GM21526 (cell line): ENCODE data around the gene MTHFD2L.
"Not testable (repeated sequence)": the region's sequence is repeated elsewhere in the genome, so short reads cannot be mapped to it uniquely, and the experiment has no call there.

Experiments used
- ATAC-seq: cut with Tn5 transposase; IDR thresholded peaks from one replicate; pipeline ENCODE4 v1.9.1; 2021; ENCODE audit warnings: moderate library complexity; ENCODE audit not compliant: unreplicated experiment, low FRiP score

The MTHFD2L gene

GRCh38 chr4:74157561-74158465 is at the start of gene MTHFD2L:
TSS of gene MTHFD2L (plus strand) at chr4:74158118. CDS start at chr4:74158139, 21 bp downstream.
- ATAC-seq, result peak; percentile 98

DNA sequence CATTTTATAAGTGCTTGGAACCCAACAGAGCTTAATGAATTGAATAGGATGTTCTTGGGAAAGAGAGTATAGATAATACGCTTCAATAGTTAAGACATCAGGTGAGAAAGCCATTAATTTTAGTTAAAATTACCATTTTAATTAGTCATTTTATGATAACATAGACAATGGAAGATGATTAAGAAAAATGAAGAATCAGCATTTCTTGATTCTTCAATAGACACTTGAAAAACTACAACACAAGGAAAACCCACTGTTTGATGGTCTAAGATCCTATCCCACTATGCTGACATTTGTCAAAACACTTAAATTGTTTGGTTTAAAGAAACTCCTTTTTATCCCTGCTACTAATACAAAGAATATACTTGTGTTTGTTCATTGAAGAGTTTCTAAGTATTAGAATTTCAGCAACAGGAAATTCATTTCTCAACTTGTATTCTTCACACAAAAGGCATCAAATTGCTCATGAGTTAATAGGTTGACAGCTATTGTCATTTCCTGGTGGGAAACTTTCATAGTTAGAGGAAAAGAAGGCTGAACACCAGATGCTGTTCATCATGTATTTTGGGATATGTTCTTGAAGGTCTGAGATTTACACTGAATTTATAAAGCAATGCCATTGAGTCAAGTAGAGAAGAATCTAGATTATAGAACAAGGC is 49.3 kb upstream of the MTHFD2L start:
- ATAC-seq, result no peak

DNA sequence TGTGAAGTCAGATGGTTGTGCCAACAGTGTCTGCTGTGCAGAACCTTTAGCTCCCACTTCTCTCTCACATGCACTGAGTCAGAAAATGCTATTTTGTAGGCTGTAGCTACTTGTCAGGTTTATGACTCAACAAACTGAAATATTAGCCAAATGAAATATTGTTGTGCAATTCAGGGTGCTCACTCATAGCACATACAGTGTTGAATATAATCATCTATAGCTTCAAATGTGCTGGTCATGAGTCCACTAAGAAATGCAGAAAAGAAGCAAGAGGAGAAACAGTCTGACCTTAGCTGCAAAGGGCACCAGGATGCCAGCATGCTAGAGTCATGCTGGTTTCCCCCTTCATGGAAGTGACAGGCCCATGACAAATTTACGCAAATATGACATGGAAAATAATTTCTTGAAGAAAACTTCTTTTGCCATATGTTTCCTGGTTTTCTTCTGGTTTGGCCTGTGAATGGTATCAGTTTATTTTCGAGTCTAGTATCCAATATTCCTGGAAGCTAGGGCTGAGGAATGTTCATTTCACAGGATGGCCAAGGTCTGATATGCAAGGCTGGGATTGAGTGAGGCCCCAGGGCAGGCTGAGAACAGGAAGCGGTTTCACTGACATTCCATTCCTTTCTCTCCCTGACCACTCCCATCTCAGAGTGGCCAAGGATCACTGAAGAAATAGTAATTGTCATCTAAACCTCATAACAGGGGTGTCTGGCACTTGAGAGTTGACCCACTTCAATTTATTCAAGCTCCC is 48.6 kb upstream of the MTHFD2L start:
- ATAC-seq, result no peak

- no peak for ATAC-seq
These were observed 47.9 kb upstream of the MTHFD2L start for GRCh38 chr4:74109870-74110605.

GRCh38 chr4:74110670-74111069 is 47.2 kb upstream of the MTHFD2L start:
- no peak for ATAC-seq

- ATAC-seq, result no peak
These were observed 46.5 kb upstream of the MTHFD2L start for GRCh38 chr4:74111306-74111975.

GRCh38 chr4:74111990-74112389 is 45.9 kb upstream of the MTHFD2L start:
- no peak for ATAC-seq

GRCh38 chr4:74112399-74113105 is 45.4 kb upstream of the MTHFD2L start:
- no peak for ATAC-seq

DNA sequence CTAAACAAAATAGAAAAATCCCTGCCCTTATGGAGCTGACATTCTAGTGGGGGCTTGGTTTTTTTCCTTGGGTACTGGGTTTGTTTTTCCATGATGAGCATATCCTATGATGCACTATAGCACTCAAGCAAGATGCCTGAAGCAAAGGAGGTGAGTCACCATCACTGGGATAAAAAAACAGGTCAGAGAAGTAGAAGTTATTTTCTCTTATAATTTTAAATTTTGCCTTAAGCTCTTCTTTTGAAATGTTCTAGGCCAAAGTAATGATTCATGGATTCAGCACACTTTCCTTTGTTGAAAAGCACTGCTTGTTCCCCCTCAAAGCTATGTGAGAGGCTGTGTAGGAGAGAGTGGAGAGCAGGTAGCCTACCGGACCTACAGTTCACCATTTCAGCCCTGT is 43.7 kb upstream of the MTHFD2L start:
- ATAC-seq, result no peak

DNA sequence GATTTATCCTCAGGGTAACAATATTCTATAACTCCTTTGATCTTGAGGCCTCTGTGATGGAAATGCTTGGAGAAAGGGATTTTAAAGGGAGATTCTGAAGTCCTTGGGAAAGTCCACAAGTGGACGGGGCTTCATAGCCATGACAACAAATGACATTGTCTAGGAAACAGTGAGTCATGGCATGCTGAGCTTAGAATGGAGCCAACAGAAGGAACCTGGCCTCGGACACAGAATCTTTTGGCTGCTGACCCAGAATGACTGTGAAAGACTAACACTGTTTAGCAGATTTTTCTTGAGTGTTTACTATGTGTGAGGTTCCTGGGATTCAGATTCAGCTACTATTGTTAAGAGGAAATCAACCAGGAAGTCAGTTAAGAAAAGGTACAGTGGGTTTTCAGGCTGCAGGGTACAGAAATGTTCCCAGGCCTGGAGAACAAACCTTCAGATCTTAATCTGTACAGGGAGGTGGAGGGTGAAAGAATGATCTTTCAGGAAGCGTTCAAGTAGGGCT is 40.8 kb upstream of the MTHFD2L start:
- no peak for ATAC-seq

DNA sequence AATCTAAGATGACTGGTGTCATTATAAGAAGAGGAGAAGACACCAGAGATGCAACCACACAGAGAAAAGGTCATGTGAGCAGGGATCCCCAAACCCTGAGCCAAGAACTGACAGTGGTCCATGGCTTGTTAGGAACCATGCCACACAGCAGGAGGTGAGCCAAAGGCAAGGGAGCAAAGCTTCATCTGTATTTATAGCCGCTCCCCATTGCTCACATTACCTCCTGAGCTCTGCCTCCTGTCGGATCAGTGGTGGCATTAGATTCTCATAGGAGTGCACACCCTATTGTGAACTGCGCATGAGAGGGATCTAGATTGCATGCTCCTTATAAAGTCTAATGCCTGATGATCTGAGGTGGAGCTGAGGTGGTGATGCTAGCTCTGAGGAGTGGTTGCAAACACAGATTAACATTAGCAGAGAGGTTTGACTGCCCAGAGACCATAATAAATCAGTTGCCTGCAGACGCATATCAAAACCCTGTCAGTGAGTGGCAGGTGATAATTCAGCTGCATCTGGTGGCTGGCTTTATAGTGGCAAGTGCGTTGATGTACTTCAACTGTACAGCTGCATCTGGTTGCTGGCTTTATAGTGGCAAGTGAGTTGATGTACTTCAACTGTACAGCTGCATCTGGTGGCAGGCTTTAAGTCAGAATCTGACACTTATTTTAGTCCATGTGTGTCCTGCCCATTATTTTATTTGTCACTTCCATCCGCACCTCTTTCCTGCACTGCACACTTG is 39.1 kb upstream of the MTHFD2L start:
- no peak for ATAC-seq

GRCh38 chr4:74120086-74120485 is 37.8 kb upstream of the MTHFD2L start:
- no peak for ATAC-seq

DNA sequence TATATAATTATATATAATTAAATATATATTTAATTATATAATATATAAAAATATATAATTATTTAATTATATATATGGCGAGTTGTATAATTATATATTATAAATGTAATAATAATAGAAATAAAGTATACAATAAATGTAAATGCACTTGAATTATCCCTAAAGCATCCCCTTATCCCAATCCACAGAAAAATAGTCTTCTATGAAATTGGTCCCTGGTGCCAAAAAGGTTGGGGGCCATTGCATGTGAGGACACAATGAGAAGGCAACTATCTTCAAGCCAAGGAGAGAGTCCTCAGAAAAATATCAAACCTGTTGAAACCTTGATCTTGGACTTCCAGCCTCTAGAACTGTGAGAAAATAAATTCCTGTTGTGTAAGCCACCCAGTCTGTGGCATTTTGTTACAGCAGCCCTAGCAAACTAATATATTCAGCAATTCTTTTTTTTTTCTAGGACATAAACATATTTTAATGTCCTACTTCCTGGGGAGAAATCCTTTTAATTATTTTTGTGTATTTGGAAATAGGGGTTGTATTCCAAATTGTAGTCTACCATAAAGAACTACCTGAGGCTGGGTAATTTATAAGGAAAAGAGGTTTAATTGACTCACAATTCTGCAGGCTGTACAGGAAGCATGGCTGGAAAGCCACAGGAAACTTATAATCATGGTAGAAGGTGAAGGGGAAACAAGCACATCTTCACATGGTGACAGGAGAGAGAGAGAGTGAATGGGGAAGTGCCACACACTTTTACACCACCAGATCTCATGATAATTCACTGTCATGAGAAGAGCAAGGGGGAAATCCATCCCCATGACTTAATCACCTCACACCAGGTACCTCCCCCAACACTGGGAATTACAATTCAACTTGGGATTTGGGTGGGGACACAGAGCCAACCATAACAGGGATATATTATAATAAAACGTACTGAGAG is 36.0 kb upstream of the MTHFD2L start:
- ATAC-seq, result no peak

DNA sequence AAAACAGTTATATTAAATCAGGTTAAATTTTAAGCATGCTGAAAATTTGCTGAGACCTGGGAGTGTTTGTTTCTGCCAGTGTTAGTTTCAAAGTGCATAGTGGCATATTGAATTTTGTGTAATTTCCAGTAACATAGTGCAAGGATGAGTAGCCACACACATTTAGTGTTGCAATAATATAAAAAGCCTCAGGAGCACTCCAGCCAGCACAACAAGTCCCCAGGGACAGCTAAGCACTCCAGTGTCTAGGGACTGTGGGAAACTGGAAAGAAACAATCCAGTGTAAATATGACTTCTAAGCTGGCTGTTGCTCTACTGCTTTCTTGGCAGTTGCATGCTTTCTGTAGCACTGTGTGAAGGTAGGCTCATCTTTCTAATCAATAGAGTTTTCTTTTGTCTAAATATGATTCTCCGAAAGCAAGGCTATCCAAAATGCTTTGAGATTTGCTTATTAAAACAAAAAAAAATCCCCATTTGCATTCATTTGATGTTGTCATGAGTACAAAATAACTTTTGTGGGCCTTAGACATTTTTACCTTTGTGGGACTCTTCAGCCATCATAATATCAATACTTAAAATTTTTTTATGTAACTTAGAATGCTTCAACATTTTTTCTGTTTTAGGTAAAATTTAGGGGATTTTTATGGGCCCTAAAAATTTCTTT is 34.7 kb upstream of the MTHFD2L start:
- no peak for ATAC-seq

DNA sequence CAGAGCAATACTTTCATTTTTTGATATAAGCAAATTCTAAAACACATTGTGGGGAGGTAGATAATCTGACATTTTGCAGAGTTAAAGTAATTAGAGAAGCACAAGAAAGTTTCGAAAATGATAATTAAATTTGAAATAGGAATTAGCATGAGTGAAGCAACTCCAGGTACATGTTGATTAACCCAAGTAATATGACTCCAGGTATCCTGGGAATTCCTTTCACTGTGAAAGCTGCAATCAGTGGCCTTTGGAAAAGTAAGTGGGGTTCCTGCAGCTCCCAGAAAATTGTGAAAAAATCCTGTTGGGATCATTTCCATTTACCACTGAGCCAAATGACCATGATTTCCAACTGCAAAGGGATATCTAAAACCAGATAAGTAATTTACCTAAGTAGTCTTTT is 32.9 kb upstream of the MTHFD2L start:
- no peak for ATAC-seq

DNA sequence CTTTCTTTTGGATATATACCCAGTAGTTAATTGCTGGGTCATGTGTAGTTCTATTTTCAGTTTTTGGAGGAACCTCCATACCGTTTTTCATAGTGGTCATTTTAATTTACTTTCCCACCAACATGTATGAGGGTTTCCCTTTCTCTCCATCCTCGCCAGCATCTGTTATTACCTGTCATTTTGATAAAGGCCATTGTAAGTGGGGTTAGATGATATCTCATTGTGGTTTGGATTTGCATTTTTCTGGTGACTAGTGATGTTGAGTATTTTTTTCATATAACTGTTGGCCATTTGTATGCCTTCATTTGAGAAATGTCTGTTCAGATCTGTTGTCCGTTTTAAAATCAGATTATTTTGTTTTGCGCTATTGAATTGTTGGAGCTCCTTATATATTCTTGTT is 30.2 kb upstream of the MTHFD2L start:
- no peak for ATAC-seq

DNA sequence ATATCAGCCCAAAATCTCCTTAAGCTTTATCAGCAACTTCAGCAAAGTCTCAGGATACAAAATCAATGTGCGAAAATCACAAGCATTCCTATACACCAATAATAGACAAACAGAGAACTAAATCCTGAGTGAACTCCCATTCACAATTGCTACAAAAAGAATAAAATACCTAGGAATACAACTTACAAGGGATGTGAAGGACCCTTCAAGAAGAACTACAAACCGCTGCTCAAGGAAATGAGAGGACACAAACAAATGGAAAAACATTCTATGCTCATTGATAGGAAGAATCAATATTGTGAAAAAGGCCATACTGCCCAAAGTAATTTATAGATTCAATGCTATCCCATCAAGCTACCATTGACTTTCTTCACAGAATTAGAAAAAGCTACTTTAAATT is 27.1 kb upstream of the MTHFD2L start:
- not testable (repeated sequence) for ATAC-seq
